Hepatocyte (in vitro differentiated cells): ENCODE results near the gene PKN3.

Experiments used
- EZH2 ChIP-seq: fragments of 200-600 bp; sonication (generic); IDR thresholded peaks from 2 replicates; pipeline ENCODE4 v1.6.1; 2016; ENCODE audit warnings: antibody characterized with exemption, mild to moderate bottlenecking, borderline replicate concordance
- EZH2phosphoT487 ChIP-seq: fragments of 200-600 bp; sonication (generic); IDR thresholded peaks from one replicate; pipeline ENCODE4 v1.6.1; 2018; ENCODE audit warnings: antibody characterized with exemption, mild to moderate bottlenecking, low read depth, moderate library complexity; ENCODE audit not compliant: unreplicated experiment, severe bottlenecking
- TF ChIP-seq, protein P1 (sequence below): fragments of 200-600 bp; sonication (generic); IDR thresholded peaks from 2 replicates; pipeline ENCODE4 v1.5.1; 2016; ENCODE audit warnings: antibody characterized with exemption, mild to moderate bottlenecking; ENCODE audit not compliant: poor library complexity

DNA sequence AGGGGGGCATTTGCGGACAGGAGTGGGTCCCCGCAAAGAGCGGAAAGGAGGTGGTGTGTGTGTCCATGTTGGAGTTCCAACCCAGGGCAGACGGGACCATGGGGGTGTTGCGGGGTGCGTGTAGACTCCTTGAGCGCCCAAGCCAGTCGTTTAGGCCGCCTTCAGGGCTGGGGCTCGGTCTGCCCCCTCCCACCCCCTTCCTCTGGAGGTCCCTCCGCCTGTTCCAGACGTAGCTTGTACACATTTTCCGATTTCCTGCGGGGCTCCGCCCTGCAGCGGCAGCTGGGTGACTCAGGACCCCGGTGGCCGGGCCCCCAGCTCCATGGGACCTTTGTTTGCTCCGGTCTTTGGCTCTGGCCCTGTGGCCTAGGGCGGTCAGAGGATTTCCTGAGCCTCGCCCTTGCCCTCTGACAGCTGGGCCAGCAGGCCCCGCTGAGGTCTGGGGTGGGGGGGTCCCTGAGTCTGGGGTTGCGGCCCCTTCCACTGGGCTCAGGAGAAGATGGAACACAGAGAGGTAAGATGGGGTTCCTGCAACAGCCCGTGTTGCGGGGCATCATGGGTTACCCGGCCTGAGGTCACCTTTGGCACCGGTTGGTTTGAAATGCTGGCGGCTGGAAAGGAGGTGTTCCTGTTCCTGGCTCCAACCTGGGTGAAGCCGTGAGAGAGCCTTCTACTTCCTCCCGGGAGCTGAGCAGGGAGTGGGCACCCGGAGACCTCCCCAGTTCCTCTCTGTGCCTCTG lies 1.5 kb downstream of the PKN3 start:
- TF ChIP-seq, protein P1, sequence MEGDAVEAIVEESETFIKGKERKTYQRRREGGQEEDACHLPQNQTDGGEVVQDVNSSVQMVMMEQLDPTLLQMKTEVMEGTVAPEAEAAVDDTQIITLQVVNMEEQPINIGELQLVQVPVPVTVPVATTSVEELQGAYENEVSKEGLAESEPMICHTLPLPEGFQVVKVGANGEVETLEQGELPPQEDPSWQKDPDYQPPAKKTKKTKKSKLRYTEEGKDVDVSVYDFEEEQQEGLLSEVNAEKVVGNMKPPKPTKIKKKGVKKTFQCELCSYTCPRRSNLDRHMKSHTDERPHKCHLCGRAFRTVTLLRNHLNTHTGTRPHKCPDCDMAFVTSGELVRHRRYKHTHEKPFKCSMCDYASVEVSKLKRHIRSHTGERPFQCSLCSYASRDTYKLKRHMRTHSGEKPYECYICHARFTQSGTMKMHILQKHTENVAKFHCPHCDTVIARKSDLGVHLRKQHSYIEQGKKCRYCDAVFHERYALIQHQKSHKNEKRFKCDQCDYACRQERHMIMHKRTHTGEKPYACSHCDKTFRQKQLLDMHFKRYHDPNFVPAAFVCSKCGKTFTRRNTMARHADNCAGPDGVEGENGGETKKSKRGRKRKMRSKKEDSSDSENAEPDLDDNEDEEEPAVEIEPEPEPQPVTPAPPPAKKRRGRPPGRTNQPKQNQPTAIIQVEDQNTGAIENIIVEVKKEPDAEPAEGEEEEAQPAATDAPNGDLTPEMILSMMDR = no peak
- TF ChIP-seq EZH2 = no peak
- no peak for TF ChIP-seq EZH2phosphoT487
